CD4-positive, alpha-beta T cell treated with Interferon alpha-2 for 1 hour (primary cell): ENCODE measurements around the gene BYSL.

ENCODE experiments used
- DNase-seq, 2 donors: peaks; one replicate each; pipeline ENCODE4 v3.0.0-alpha.2; 2020 to 2022

The BYSL gene, protein sequence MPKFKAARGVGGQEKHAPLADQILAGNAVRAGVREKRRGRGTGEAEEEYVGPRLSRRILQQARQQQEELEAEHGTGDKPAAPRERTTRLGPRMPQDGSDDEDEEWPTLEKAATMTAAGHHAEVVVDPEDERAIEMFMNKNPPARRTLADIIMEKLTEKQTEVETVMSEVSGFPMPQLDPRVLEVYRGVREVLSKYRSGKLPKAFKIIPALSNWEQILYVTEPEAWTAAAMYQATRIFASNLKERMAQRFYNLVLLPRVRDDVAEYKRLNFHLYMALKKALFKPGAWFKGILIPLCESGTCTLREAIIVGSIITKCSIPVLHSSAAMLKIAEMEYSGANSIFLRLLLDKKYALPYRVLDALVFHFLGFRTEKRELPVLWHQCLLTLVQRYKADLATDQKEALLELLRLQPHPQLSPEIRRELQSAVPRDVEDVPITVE

GRCh38 chr6:41920921-41921711 lies at the start of gene BYSL, which contains the start of gene MED20:
BYSL (plus strand) TSS chr6:41921499; CDS start chr6:41921563, 64 bp downstream.
MED20 (minus strand) TSS chr6:41921139; CDS start chr6:41921018, 121 bp downstream.
- DNase-seq = peak; percentile 92 to 96

GRCh38 chr6:41871691-41872090 lies 49.6 kb upstream of the BYSL start:
- no peak for DNase-seq

GRCh38 chr6:41872147-41872546 lies 49.2 kb upstream of the BYSL start:
- no peak for DNase-seq

DNA sequence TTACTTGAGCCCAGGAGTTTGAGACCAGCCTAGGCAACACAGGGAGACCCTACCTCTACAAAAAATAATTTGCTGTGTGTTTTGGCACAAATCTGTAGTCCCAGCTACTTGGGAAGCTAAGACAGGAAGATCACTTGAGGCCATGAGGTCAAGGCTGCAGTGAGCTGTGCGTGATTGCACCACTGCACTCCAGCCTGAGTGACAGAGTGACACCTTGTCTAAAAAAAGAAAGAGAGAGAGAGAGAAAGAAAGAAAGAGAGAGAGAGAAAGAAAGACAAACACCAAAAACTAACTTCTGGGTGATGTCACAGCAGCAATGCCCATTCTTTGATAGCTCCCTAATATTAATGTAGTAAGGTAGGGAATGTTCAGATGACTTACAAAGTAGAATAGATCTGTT lies 46.6 kb upstream of the BYSL start:
- DNase-seq = no peak

- no peak for DNase-seq
These were observed 44.1 kb upstream of the BYSL start for GRCh38 chr6:41877051-41877680.

DNA sequence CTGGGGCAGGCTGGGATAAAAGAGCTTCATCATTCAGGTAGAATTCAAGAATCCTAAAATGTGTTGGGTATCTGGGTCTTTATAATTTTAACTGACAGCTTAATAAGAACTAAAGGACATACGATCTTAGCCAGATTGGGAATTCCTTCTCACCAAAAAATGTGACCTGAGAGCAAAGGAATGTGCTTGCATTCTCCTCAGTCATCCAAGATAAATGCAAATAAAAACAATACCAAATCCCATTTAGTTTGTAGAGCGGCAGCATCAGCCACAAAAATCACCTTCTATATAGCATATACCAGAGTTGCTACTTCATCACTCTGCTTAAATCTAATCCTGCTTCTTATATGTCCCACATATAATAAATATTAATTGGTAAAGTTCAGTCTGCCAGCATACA lies 43.1 kb upstream of the BYSL start:
- no peak for DNase-seq

GRCh38 chr6:41878961-41879405 lies 42.3 kb upstream of the BYSL start:
- no peak for DNase-seq

- no peak for DNase-seq
These were observed 39.8 kb upstream of the BYSL start for GRCh38 chr6:41881506-41881905.

DNA sequence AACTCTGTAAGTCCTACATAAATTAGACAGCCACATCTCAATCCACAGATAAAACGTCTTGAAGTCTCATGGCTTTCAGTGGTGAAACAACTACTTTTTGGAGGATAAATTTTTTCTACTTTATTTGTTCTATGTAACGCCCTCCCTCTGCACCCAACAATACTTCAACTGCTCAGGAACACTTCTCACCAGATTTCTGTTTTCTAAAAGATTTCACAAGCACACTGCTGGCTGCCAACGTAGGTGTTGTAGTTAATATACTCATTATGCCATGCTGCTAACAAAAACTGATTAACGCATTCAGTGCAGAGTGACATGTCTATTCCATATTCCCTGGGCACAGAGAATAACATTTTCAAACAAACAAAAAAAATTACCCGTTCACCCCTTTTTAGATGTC lies 36.3 kb upstream of the BYSL start:
- no peak for DNase-seq

DNA sequence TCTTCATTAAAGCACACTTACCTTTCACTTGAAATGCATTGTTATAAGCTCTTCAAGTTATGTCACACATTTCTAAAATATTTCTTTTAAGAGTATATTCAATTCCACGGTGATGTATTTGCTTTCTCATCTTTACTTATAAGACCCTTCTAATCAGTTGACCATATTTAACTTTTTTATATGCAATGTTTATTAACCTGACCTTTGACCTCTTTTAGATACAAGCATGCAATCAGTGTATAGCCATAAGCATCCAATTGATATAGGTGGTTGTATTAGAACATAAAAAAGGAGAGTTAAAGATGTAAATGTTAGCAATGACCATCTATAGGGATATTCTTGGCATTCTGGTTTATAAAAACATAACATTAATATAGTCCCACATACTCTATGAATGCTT lies 35.4 kb upstream of the BYSL start:
- DNase-seq = no peak

GRCh38 chr6:41887331-41887751 lies 34.0 kb upstream of the BYSL start:
- DNase-seq = no peak

DNA sequence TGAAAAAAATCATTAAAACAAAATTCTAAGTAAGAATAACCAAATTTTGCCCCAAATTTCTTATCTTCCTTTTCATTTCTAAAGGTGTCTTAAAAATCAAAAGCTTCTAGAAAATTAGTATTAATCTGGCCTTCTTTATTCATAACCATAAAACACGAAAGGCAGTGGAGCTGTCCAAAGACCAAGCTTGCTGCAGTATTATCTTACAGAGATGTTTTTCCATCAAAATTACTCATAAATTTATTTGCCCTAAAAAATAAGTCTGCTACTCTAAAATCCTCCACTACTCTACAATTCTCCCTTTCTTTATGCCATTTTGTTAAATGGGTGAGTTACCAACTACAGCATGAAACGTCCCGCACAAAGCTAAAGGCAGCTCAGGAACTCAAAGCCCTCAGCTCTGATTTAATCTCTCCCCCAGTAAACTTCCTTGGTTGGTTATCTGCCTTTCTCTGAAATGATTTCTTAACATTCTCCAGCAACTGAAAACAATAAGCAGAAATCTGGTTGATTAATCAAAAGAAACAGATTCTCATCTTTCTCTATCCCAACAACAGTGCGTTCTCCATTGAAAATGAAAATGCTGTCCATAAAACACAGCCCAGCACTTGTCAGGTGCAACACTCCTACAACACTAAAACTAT lies 28.3 kb upstream of the BYSL start:
- no peak for DNase-seq

GRCh38 chr6:41894366-41895299 lies 26.7 kb upstream of the BYSL start:
- no peak for DNase-seq

- DNase-seq = peak; percentile 86 to 90
These were observed 25.7 kb upstream of the BYSL start, which contains the start of gene USP49 for GRCh38 chr6:41895300-41896233. USP49 (minus strand) TSS chr6:41895375; CDS start chr6:41806983, 88,392 bp downstream.

- DNase-seq = no peak
These were observed 25.0 kb upstream of the BYSL start for GRCh38 chr6:41896281-41896680.

- no peak for DNase-seq
These were observed 20.4 kb upstream of the BYSL start for GRCh38 chr6:41900861-41901260.

- peak; percentile 68 to 76 for DNase-seq
These were observed 19.3 kb upstream of the BYSL start for GRCh38 chr6:41901882-41902519.

- no peak for DNase-seq
These were observed 11.6 kb upstream of the BYSL start for GRCh38 chr6:41909727-41910126.

- no peak for DNase-seq
These were observed 7.0 kb upstream of the BYSL start for GRCh38 chr6:41914343-41914742.
